HG03103 (cell line): ENCODE results near the gene PEX19.

ENCODE experiments used
- ATAC-seq: cut with Tn5 transposase; IDR thresholded peaks from one replicate; pipeline ENCODE4 v1.9.1; 2021; ENCODE audit warnings: low read depth; ENCODE audit not compliant: unreplicated experiment

The PEX19 gene

GRCh38 chr1:160243767-160244166, 41.2 kb downstream of the PEX19 start:
- ATAC-seq: no peak

- ATAC-seq: no peak
These were observed 45.2 kb downstream of the PEX19 start for GRCh38 chr1:160239582-160240299.

- no peak for ATAC-seq
These were observed 46.5 kb downstream of the PEX19 start for GRCh38 chr1:160238408-160238807.

- no peak for ATAC-seq
These were observed 47.4 kb downstream of the PEX19 start for GRCh38 chr1:160237558-160237957.

GRCh38 chr1:160236806-160237205, 48.1 kb downstream of the PEX19 start:
- ATAC-seq: no peak

GRCh38 chr1:160232911-160233310, 52.0 kb downstream of the PEX19 start:
- ATAC-seq: no peak

GRCh38 chr1:160228431-160228830, 56.5 kb downstream of the PEX19 start:
- no peak for ATAC-seq

GRCh38 chr1:160227561-160227960, 57.4 kb downstream of the PEX19 start:
- no peak for ATAC-seq

- no peak for ATAC-seq
These were observed 57.9 kb downstream of the PEX19 start for GRCh38 chr1:160227034-160227433.
